ENCODE data around the gene TNFRSF4. TPM values are rescaled to one million over a fixed set of nuclear protein-coding genes. Genes with fewer than 3 reads are reported as not detected.
A peak's percentile ranks its signal among the peaks of the same experiment; 100 is the strongest.

Gene TNFRSF4
- total and polyA plus RNA-seq, 2 donors from 2014 or later: 3.3 to 5.1 TPM

DNA sequence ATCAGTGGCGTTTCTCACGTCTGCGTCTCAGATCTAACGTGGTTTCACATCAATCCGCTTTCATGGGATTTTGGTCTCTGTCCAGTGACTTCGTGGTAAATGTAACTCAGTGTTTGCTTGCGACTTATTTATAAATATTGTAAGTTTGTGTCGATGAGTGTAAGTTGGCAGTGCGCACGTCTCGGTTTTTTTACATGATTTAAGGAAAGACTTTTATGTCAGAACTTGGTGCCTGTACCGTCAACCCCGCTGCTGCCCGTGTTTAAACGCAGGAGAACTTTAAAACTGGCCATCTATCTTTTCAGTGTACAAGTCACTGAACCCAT, 19.6 kb upstream of the TNFRSF4 start:
- FAIRE-seq (no peak), DNase-seq (no peak)
- TF ChIP-seq, protein P1, sequence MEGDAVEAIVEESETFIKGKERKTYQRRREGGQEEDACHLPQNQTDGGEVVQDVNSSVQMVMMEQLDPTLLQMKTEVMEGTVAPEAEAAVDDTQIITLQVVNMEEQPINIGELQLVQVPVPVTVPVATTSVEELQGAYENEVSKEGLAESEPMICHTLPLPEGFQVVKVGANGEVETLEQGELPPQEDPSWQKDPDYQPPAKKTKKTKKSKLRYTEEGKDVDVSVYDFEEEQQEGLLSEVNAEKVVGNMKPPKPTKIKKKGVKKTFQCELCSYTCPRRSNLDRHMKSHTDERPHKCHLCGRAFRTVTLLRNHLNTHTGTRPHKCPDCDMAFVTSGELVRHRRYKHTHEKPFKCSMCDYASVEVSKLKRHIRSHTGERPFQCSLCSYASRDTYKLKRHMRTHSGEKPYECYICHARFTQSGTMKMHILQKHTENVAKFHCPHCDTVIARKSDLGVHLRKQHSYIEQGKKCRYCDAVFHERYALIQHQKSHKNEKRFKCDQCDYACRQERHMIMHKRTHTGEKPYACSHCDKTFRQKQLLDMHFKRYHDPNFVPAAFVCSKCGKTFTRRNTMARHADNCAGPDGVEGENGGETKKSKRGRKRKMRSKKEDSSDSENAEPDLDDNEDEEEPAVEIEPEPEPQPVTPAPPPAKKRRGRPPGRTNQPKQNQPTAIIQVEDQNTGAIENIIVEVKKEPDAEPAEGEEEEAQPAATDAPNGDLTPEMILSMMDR (IDR thresholded peaks at IDR 0.05; ENCODE audit: borderline replicate concordance, extremely low read depth, insufficient read depth): no peak
- Histone ChIP-seq H3K27me3 (ENCODE audit: control insufficient read depth, insufficient read depth, low read length) (no peaks in the 10 kb centered on the region), H3K9ac (ENCODE audit: low read length in 3 of 3) (no peak overlapping the region), H3K27ac (ENCODE audit: low read depth in 2 of 2, low read length in 2 of 2) (no peak overlapping the region), H3K4me3 (ENCODE audit: low read length in 3 of 3) (no peak overlapping the region), H3K9me3 (ENCODE audit: control insufficient read depth in 2 of 3, insufficient read depth in 1 of 3, low read length in 3 of 3) (no peaks in the 10 kb centered on the region), H3K4me1 (ENCODE audit: control insufficient read depth in 2 of 3, insufficient read depth in 2 of 3, low read depth in 1 of 3, low read length in 3 of 3) (peaks cover 0 to 25% (median 12%) of the 10 kb centered on the region in 3 donors), H3K36me3 (ENCODE audit: control insufficient read depth in 2 of 3, insufficient read depth in 3 of 3, low read length in 3 of 3) (peaks cover 0 to 3% (median 0%) of the 10 kb centered on the region in 3 donors)
- intact Hi-C loops (cut with DNase I): loop anchor here (10.0 kb wide), 1 partner anchor 109 kb away; no protein-coding TSS in a partner anchor

DNA sequence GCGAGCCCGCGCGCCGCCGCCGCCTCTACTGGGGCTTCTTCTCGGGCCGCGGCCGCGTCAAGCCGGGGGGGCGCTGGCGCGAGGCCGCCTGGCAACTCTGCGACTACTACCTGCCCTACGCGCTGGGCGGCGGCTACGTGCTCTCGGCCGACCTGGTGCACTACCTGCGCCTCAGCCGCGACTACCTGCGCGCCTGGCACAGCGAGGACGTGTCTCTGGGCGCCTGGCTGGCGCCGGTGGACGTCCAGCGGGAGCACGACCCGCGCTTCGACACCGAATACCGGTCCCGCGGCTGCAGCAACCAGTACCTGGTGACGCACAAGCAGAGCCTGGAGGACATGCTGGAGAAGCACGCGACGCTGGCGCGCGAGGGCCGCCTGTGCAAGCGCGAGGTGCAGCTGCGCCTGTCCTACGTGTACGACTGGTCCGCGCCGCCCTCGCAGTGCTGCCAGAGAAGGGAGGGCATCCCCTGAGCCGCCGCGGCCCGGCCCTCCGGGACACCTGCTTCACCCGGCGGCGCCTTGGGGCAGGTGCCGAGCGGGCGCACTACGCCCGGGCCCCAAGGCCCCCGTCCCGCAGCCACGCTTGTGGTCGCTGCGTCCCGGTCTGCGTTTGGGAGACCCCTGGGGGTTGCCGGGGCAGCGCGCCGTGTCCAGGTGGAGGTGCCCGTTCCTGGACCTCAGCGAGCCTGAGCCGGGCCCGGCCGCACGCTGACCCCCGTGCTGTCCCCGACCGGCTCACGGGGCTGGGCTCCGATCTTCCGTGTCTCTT, 19.0 kb upstream of the TNFRSF4 start:
- Histone ChIP-seq H3K9me3 (ENCODE audit: control insufficient read depth in 2 of 3, insufficient read depth in 1 of 3, low read length in 3 of 3) (no peaks in the 10 kb centered on the region), H3K27me3 (ENCODE audit: control insufficient read depth, insufficient read depth, low read length) (no peaks in the 10 kb centered on the region), H3K27ac (ENCODE audit: low read depth in 2 of 2, low read length in 2 of 2) (no peak overlapping the region), H3K36me3 (ENCODE audit: control insufficient read depth in 2 of 3, insufficient read depth in 3 of 3, low read length in 3 of 3) (peaks cover 0 to 6% (median 0%) of the 10 kb centered on the region in 3 donors), H3K9ac (ENCODE audit: low read length in 3 of 3) (no peak overlapping the region), H3K4me3 (ENCODE audit: low read length in 3 of 3) (peak overlapping the region in 1 of 3 donors; percentile 25), H3K4me1 (ENCODE audit: control insufficient read depth in 2 of 3, insufficient read depth in 2 of 3, low read depth in 1 of 3, low read length in 3 of 3) (peaks cover 0 to 25% (median 12%) of the 10 kb centered on the region in 3 donors)
- TF ChIP-seq, protein P1 (IDR thresholded peaks at IDR 0.05; ENCODE audit: borderline replicate concordance, extremely low read depth, insufficient read depth): no peak
- peak in 1 of 5 donors; percentile 74 for DNase-seq
- intact Hi-C loops (cut with DNase I): loop anchor here (10.0 kb wide), 1 partner anchor 108 kb away; no protein-coding TSS in a partner anchor
- FAIRE-seq: no peak

DNA sequence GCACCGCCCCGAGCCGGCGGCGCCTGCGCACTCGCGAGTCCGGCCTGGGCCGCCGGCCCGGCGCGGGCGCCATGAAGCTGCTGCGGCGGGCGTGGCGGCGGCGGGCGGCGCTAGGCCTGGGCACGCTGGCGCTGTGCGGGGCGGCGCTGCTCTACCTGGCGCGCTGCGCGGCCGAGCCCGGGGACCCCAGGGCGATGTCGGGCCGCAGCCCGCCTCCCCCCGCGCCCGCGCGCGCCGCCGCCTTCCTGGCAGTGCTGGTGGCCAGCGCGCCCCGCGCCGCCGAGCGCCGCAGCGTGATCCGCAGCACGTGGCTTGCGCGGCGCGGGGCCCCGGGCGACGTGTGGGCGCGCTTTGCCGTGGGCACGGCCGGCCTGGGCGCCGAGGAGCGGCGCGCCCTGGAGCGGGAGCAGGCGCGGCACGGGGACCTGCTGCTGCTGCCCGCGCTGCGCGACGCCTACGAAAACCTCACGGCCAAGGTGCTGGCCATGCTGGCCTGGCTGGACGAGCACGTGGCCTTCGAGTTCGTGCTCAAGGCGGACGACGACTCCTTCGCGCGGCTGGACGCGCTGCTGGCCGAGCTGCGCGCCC, 18.3 kb upstream of the TNFRSF4 start, which contains the start of gene B3GALT6:
B3GALT6 (plus strand) TSS at position 30 of the 588 bp plus-strand sequence; CDS start at position 72, 42 bp downstream.
- peak within 1 kb of the TSS; percentile 48 to 99 (median 85) for H3K9ac ChIP-seq (ENCODE audit: low read length in 3 of 3)
- FAIRE-seq (no peak), DNase-seq (peak in 3 of 5 donors; percentile 35 to 82 (median 79))
- no peaks in the 10 kb centered on the region for H3K27me3 ChIP-seq (ENCODE audit: control insufficient read depth, insufficient read depth, low read length)
- peak within 1 kb of the TSS; percentile 69 to 82 for H3K27ac ChIP-seq (ENCODE audit: low read depth in 2 of 2, low read length in 2 of 2)
- intact Hi-C loops (cut with DNase I): loop anchor here (10.0 kb wide), 1 partner anchor 108 kb away; no protein-coding TSS in a partner anchor
- H3K9me3 ChIP-seq (ENCODE audit: control insufficient read depth in 2 of 3, insufficient read depth in 1 of 3, low read length in 3 of 3): no peaks in the 10 kb centered on the region
- H3K4me3 ChIP-seq (ENCODE audit: low read length in 3 of 3): peak within 1 kb of the TSS; percentile 79 to 98 (median 93)
- H3K4me1 ChIP-seq (ENCODE audit: control insufficient read depth in 2 of 3, insufficient read depth in 2 of 3, low read depth in 1 of 3, low read length in 3 of 3): peaks cover 0 to 25% (median 12%) of the 10 kb centered on the region in 3 donors
- peaks cover 0 to 6% (median 6%) of the 10 kb centered on the region in 3 donors for H3K36me3 ChIP-seq (ENCODE audit: control insufficient read depth in 2 of 3, insufficient read depth in 3 of 3, low read length in 3 of 3)
- TF ChIP-seq, protein P1 (IDR thresholded peaks at IDR 0.05; ENCODE audit: borderline replicate concordance, extremely low read depth, insufficient read depth): no peak
